ENCODE measurements around the gene RANGRF.

RANGRF gene

DNA sequence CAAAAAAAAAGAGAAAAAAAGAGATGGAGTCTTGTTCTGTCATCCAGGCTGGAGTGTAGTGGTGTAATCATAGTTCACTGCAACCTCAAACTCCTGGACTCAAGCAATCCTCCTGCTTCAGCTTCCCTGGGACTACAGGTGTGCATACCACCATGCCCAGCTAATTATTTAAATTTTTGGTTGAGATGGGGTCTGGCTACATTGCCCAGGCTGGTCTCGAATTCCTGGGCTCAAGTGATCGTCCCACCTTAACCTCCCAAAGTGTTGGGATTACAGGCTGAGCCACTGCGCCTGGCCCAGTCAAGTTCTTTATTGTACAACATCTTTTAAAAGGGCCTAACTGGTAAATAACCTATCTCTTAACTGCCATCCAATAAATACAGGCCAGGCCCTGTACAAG lies 6.1 kb upstream of the RANGRF start:
- TF ChIP-seq FOXP2 (optimal IDR thresholded peaks at IDR 0.05; ENCODE audit: borderline replicate concordance, extremely low read depth, extremely low read length, insufficient read depth) (no peak), SIN3A (IDR thresholded peaks at IDR 0.05; ENCODE audit: borderline replicate concordance, insufficient read depth, low read length) (no peak), POLR2AphosphoS5 (IDR thresholded peaks at IDR 0.05; ENCODE audit: low read depth, low read length) (no peak), TAF1 (IDR thresholded peaks at IDR 0.05; ENCODE audit: borderline replicate concordance, insufficient read depth, low read length) (no peak)
- TF ChIP-seq, protein P1, sequence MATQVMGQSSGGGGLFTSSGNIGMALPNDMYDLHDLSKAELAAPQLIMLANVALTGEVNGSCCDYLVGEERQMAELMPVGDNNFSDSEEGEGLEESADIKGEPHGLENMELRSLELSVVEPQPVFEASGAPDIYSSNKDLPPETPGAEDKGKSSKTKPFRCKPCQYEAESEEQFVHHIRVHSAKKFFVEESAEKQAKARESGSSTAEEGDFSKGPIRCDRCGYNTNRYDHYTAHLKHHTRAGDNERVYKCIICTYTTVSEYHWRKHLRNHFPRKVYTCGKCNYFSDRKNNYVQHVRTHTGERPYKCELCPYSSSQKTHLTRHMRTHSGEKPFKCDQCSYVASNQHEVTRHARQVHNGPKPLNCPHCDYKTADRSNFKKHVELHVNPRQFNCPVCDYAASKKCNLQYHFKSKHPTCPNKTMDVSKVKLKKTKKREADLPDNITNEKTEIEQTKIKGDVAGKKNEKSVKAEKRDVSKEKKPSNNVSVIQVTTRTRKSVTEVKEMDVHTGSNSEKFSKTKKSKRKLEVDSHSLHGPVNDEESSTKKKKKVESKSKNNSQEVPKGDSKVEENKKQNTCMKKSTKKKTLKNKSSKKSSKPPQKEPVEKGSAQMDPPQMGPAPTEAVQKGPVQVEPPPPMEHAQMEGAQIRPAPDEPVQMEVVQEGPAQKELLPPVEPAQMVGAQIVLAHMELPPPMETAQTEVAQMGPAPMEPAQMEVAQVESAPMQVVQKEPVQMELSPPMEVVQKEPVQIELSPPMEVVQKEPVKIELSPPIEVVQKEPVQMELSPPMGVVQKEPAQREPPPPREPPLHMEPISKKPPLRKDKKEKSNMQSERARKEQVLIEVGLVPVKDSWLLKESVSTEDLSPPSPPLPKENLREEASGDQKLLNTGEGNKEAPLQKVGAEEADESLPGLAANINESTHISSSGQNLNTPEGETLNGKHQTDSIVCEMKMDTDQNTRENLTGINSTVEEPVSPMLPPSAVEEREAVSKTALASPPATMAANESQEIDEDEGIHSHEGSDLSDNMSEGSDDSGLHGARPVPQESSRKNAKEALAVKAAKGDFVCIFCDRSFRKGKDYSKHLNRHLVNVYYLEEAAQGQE (IDR thresholded peaks at IDR 0.05; ENCODE audit: insufficient read depth in 1 of 2, low read depth in 2 of 2, low read length in 2 of 2) = no peak

DNA sequence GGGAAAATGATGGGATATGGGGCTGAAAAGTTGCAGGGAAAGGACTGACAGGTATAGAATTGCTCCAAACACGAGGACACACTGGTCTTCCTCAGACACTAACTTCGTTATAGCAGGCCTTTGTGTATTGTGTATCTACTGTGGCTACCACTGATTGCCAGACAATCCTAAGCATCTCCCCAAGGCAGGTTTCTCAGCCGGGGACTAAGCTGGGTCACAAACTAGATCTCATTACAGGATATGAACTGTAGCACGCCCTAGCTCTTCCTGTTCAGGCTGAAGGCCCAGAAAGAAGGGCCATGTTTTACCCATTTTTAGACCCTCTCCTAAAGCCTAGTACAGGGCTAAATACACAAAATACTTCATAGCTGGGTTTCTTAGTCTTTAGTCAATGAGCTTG lies 5.1 kb upstream of the RANGRF start:
- TF ChIP-seq POLR2AphosphoS5 (IDR thresholded peaks at IDR 0.05; ENCODE audit: low read depth, low read length) = no peak

DNA sequence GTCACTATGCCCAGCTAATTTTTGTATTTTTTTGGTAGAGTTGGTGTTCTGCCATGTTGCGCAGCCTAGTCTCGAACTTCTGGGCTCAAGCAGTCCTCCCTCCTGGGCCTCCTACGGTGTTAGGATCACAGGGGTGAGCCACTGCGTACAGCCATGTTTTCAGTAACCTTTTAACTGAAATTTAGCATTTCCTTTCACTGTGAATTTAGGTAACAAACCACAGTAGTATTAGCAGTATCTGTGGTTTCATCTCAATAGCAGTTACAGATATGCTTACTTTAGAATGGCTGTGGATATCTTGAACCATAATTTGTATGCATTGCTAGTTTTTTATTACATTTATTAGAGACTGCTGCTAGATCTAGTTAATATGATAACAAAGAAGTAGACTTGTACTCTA lies 4.3 kb upstream of the RANGRF start:
- TF ChIP-seq TAF1 (IDR thresholded peaks at IDR 0.05; ENCODE audit: borderline replicate concordance, insufficient read depth, low read length) (no peak), FOXP2 (optimal IDR thresholded peaks at IDR 0.05; ENCODE audit: borderline replicate concordance, extremely low read depth, extremely low read length, insufficient read depth) (no peak), SIN3A (IDR thresholded peaks at IDR 0.05; ENCODE audit: borderline replicate concordance, insufficient read depth, low read length) (no peak), POLR2AphosphoS5 (IDR thresholded peaks at IDR 0.05; ENCODE audit: low read depth, low read length) (no peak)
- TF ChIP-seq, protein P1 (IDR thresholded peaks at IDR 0.05; ENCODE audit: insufficient read depth in 1 of 2, low read depth in 2 of 2, low read length in 2 of 2) = no peak

DNA sequence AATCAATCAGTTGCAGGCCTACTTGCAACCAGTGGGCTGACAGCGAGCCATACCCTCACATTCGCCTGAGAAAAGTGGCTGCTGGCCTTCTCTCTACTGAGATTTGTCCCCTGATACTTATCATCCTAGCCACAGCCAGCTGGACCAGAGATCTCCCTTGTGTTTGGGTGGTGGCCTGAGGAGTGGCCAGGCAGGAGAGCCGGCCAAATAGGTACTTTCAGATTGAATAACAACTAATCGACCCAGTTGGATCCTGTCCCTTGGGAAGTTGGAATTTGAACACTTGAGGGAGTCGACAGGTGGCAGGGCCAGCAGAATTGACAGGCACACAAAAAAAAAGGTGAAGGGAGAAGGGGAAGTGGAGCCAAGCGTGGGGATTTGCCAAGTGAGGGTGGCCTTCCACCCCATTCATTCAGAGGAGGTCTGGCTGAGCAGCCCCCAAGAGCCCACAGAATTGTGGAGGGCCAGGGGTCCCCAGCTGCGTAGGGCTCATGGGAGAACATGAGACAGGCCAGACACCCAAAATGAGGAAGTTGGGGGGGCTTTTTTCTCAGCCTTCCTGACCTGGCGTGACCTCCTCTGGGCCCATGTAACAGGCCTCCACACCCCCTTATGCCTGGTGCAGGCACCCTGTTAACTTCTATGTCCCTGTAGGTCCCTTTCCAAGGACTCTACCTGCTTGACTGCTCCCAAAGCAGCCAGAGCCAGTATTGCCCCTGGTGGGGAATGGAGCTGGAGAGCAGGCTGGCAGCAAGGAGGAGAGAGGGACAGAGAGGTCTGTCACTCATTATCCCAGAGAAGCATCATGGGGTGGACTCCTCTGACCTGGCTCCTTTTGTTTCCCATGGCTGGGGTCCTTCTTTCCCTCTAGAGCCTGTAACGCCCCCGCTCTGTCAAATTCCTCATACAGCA lies 2.9 kb upstream of the RANGRF start:
- TF ChIP-seq POLR2AphosphoS5 (IDR thresholded peaks at IDR 0.05; ENCODE audit: low read depth, low read length) (no peak), SIN3A (IDR thresholded peaks at IDR 0.05; ENCODE audit: borderline replicate concordance, insufficient read depth, low read length) (no peak), TAF1 (IDR thresholded peaks at IDR 0.05; ENCODE audit: borderline replicate concordance, insufficient read depth, low read length) (no peak), FOXP2 (optimal IDR thresholded peaks at IDR 0.05; ENCODE audit: borderline replicate concordance, extremely low read depth, extremely low read length, insufficient read depth) (no peak)
- TF ChIP-seq, protein P1 (IDR thresholded peaks at IDR 0.05; ENCODE audit: insufficient read depth in 1 of 2, low read depth in 2 of 2, low read length in 2 of 2) = no peak

DNA sequence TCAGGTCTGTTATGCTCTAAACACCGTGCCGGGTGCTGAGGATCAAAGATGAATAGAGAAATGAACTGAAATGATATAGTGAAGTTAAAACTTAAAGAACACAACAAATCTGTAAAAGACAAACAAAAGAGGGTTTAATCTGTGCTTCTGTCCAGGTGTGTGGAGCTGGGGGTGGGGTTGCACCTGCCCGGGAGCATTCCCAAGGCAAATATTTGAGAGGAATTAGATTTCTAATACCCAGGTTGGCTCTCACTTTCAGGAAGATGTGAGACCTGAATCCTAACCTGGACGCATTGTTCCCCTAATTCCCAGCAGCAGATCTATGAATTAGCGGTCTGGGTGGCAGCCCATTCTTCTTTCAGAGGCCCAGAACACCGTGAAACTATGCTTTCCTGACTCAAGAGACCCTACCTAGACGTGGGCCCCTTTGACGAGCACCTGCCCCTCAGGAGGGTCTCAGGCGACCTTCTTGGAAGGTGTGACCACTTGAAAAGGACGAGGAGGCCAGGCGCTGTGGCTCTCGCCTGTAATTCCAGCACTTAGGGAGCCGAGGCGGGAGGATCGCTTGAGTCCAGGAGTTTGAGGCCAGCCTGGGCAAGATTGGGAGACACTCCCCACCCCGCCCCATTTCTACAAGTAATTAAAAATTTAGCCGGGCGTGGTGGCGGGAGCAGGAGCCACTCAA lies 677 bp upstream of the RANGRF start:
- TF ChIP-seq POLR2AphosphoS5 (IDR thresholded peaks at IDR 0.05; ENCODE audit: low read depth, low read length) (no peak), TAF1 (IDR thresholded peaks at IDR 0.05; ENCODE audit: borderline replicate concordance, insufficient read depth, low read length) (no peak), SIN3A (IDR thresholded peaks at IDR 0.05; ENCODE audit: borderline replicate concordance, insufficient read depth, low read length) (no peak)
- TF ChIP-seq, protein P1 (IDR thresholded peaks at IDR 0.05; ENCODE audit: insufficient read depth in 1 of 2, low read depth in 2 of 2, low read length in 2 of 2) = no peak
